HepG2 (cell line): ENCODE data around the gene LRRC8D. TPM values are rescaled to one million over a fixed set of nuclear protein-coding genes. Genes with fewer than 3 reads are reported as not detected.

ENCODE experiments used
- ELF1 ChIP-seq: sonication (generic); formaldehyde crosslinking; IDR thresholded peaks from 2 replicates; pipeline ENCODE4 v1.4.0; 2020; ENCODE audit warnings: missing genetic modification reagents
- GFI1 ChIP-seq: sonication (generic); formaldehyde crosslinking; IDR thresholded peaks from 2 replicates; pipeline ENCODE4 v1.5.0; 2020; ENCODE audit warnings: missing genetic modification reagents, mild to moderate bottlenecking, borderline replicate concordance
- RARA ChIP-seq: IDR thresholded peaks from 2 replicates; pipeline ENCODE4 v1.6.1; 2016; ENCODE audit warnings: missing genetic modification reagents, missing compliant biosample characterization
- SKI ChIP-seq: fragments of 450-650 bp; IDR thresholded peaks from one replicate; pipeline ENCODE4 v1.6.1; 2018; ENCODE audit warnings: mild to moderate bottlenecking; ENCODE audit not compliant: partially characterized antibody
- ZFP90 ChIP-seq: sonication (generic); formaldehyde crosslinking; IDR thresholded peaks from 2 replicates; pipeline ENCODE4 v1.8.0; 2022; ENCODE audit warnings: missing genetic modification reagents, mild to moderate bottlenecking, inconsistent platforms, borderline replicate concordance
- ZMYM4 ChIP-seq: sonication (generic); formaldehyde crosslinking; IDR thresholded peaks from 2 replicates; pipeline ENCODE4 v1.8.1; 2023; ENCODE audit warnings: mild to moderate bottlenecking, missing genetic modification reagents
- ZNF382 ChIP-seq: sonication (generic); formaldehyde crosslinking; IDR thresholded peaks from 2 replicates; pipeline ENCODE4 v1.5.0; 2020; ENCODE audit warnings: missing genetic modification reagents, mild to moderate bottlenecking, borderline replicate concordance
- ZNF567 ChIP-seq: sonication (generic); formaldehyde crosslinking; IDR thresholded peaks from 2 replicates; pipeline ENCODE4 v1.8.1; 2023; ENCODE audit warnings: mild to moderate bottlenecking, missing genetic modification reagents, borderline replicate concordance
- ZNF781 ChIP-seq: sonication (generic); formaldehyde crosslinking; IDR thresholded peaks from 2 replicates; pipeline ENCODE4 v1.5.1; 2020; ENCODE audit warnings: borderline replicate concordance, mild to moderate bottlenecking, missing genetic modification reagents; ENCODE audit errors: not compliant biosample characterization
- ZNF839 ChIP-seq: sonication (generic); formaldehyde crosslinking; IDR thresholded peaks from 2 replicates; pipeline ENCODE4 v1.4.0; 2020; ENCODE audit warnings: missing genetic modification reagents, mild to moderate bottlenecking, borderline replicate concordance
- polyA plus RNA-seq, 8 experiments: library from polyadenylated mRNA; depleted of rRNA in 3 of 8; stranded (reverse) in 7 of 8; unstranded in 1 of 8; fragments of >200 nt; fragmentation: Illumina TruSeq in 4 of 8; extraction: Trizol in 4 of 8; gene quantifications; 2 replicates each; pipeline versions ENCODE4 v1.2.1 to v1.2.3, GENCODE V29; 2011 to 2016; ENCODE audit warnings: low read depth in 4 of 8, missing spikeins in 1 of 8, mixed read lengths in 1 of 8; ENCODE audit not compliant: insufficient read depth in 1 of 8
- total RNA-seq, 5 experiments: library from RNA; depleted of rRNA; stranded (reverse); fragments of >200 nt; fragmentation: Illumina TruSeq; extraction: Trizol; gene quantifications; 2 replicates each; pipeline ENCODE4 v1.2.3, GENCODE V29; 2016; ENCODE audit warnings: low read depth in 1 of 5
- TF ChIP-seq, protein P1 (sequence below): sonication (generic); formaldehyde crosslinking; IDR thresholded peaks from 2 replicates; pipeline ENCODE4 v1.9.0; 2022; ENCODE audit warnings: missing genetic modification reagents, mild to moderate bottlenecking, borderline replicate concordance
- TF ChIP-seq, protein P2 (sequence below), 2 experiments: IDR thresholded peaks; 2 replicates each; pipeline ENCODE4 v1.6.1; 2011 to 2012; ENCODE audit warnings: low read length in 2 of 2, borderline replicate concordance in 1 of 2, low read depth in 1 of 2, mild to moderate bottlenecking in 1 of 2, moderate library complexity in 1 of 2
- TF ChIP-seq, protein P3 (sequence below): sonication (generic); formaldehyde crosslinking; IDR thresholded peaks from 2 replicates; pipeline ENCODE4 v1.5.1; 2020; ENCODE audit warnings: missing genetic modification reagents, mild to moderate bottlenecking, borderline replicate concordance
- TF ChIP-seq, protein P4 (sequence below): IDR thresholded peaks from 2 replicates; pipeline ENCODE4 v1.6.1; 2012; ENCODE audit warnings: low read depth, low read length, improper control_type of control experiment
- TF ChIP-seq, protein P5 (sequence below): sonication (generic); formaldehyde crosslinking; IDR thresholded peaks from 2 replicates; pipeline ENCODE4 v1.9.0; 2021; ENCODE audit warnings: missing genetic modification reagents, mild to moderate bottlenecking, borderline replicate concordance
- TF ChIP-seq, protein P6 (sequence below): sonication (generic); formaldehyde crosslinking; IDR thresholded peaks from 2 replicates; pipeline ENCODE4 v1.5.0; 2020; ENCODE audit warnings: missing genetic modification reagents

Gene LRRC8D
- total and polyA plus RNA-seq, 2 of the 13 experiments (the other 11 are each of a cell fraction or from before 2014, with no cell fraction given): 29.9 to 45.5 TPM

DNA sequence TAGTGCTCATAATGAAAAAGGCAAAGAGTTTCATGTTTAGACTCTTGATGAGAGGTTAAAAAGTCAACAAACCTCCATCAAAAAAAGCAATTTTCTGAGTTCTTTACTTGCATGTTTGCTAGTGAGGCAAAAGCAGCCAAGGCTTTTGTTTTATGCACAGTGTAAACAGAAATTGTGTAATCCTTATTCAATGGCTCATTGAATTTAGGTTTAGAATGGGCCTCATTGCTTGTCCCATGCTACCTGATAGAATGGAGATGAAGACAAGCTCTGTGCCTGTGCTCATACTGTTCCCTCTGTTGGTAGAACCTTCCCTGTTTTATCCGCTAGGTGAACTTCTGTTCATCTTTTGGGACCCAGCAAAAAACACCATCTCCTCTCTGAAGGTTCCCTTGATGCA lies 10.0 kb upstream of the LRRC8D start (continued):
- TF ChIP-seq, protein P1, sequence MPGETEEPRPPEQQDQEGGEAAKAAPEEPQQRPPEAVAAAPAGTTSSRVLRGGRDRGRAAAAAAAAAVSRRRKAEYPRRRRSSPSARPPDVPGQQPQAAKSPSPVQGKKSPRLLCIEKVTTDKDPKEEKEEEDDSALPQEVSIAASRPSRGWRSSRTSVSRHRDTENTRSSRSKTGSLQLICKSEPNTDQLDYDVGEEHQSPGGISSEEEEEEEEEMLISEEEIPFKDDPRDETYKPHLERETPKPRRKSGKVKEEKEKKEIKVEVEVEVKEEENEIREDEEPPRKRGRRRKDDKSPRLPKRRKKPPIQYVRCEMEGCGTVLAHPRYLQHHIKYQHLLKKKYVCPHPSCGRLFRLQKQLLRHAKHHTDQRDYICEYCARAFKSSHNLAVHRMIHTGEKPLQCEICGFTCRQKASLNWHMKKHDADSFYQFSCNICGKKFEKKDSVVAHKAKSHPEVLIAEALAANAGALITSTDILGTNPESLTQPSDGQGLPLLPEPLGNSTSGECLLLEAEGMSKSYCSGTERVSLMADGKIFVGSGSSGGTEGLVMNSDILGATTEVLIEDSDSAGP: no peak
- TF ChIP-seq GFI1 (CRISPR knock-in tag): no peak
- TF ChIP-seq ZFP90 (CRISPR knock-in tag): no peak
- TF ChIP-seq ELF1 (CRISPR knock-in tag): no peak
- no peak for TF ChIP-seq ZNF781 (CRISPR knock-in tag)
- TF ChIP-seq ZNF839 (CRISPR knock-in tag): no peak
- no peak for TF ChIP-seq ZNF567 (CRISPR knock-in tag)
- TF ChIP-seq, protein P2, sequence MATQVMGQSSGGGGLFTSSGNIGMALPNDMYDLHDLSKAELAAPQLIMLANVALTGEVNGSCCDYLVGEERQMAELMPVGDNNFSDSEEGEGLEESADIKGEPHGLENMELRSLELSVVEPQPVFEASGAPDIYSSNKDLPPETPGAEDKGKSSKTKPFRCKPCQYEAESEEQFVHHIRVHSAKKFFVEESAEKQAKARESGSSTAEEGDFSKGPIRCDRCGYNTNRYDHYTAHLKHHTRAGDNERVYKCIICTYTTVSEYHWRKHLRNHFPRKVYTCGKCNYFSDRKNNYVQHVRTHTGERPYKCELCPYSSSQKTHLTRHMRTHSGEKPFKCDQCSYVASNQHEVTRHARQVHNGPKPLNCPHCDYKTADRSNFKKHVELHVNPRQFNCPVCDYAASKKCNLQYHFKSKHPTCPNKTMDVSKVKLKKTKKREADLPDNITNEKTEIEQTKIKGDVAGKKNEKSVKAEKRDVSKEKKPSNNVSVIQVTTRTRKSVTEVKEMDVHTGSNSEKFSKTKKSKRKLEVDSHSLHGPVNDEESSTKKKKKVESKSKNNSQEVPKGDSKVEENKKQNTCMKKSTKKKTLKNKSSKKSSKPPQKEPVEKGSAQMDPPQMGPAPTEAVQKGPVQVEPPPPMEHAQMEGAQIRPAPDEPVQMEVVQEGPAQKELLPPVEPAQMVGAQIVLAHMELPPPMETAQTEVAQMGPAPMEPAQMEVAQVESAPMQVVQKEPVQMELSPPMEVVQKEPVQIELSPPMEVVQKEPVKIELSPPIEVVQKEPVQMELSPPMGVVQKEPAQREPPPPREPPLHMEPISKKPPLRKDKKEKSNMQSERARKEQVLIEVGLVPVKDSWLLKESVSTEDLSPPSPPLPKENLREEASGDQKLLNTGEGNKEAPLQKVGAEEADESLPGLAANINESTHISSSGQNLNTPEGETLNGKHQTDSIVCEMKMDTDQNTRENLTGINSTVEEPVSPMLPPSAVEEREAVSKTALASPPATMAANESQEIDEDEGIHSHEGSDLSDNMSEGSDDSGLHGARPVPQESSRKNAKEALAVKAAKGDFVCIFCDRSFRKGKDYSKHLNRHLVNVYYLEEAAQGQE (IDR thresholded peaks at IDR 0.05; ENCODE audit: borderline replicate concordance in 1 of 2, low read depth in 1 of 2, low read length in 2 of 2): no peak
- TF ChIP-seq, protein P3, sequence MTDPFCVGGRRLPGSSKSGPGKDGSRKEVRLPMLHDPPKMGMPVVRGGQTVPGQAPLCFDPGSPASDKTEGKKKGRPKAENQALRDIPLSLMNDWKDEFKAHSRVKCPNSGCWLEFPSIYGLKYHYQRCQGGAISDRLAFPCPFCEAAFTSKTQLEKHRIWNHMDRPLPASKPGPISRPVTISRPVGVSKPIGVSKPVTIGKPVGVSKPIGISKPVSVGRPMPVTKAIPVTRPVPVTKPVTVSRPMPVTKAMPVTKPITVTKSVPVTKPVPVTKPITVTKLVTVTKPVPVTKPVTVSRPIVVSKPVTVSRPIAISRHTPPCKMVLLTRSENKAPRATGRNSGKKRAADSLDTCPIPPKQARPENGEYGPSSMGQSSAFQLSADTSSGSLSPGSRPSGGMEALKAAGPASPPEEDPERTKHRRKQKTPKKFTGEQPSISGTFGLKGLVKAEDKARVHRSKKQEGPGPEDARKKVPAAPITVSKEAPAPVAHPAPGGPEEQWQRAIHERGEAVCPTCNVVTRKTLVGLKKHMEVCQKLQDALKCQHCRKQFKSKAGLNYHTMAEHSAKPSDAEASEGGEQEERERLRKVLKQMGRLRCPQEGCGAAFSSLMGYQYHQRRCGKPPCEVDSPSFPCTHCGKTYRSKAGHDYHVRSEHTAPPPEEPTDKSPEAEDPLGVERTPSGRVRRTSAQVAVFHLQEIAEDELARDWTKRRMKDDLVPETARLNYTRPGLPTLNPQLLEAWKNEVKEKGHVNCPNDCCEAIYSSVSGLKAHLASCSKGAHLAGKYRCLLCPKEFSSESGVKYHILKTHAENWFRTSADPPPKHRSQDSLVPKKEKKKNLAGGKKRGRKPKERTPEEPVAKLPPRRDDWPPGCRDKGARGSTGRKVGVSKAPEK (CRISPR knock-in tag): no peak
- TF ChIP-seq RARA (CRISPR knock-in tag): peak; percentile 68
- TF ChIP-seq, protein P4, sequence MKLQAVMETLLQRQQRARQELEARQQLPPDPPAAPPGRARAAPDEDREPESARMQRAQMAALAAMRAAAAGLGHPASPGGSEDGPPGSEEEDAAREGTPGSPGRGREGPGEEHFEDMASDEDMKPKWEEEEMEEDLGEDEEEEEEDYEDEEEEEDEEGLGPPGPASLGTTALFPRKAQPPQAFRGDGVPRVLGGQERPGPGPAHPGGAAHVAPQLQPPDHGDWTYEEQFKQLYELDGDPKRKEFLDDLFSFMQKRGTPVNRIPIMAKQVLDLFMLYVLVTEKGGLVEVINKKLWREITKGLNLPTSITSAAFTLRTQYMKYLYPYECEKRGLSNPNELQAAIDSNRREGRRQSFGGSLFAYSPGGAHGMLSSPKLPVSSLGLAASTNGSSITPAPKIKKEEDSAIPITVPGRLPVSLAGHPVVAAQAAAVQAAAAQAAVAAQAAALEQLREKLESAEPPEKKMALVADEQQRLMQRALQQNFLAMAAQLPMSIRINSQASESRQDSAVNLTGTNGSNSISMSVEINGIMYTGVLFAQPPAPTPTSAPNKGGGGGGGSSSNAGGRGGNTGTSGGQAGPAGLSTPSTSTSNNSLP: peak; percentile 47; the same call in 1 of the 2 replicates
- TF ChIP-seq, protein P5, sequence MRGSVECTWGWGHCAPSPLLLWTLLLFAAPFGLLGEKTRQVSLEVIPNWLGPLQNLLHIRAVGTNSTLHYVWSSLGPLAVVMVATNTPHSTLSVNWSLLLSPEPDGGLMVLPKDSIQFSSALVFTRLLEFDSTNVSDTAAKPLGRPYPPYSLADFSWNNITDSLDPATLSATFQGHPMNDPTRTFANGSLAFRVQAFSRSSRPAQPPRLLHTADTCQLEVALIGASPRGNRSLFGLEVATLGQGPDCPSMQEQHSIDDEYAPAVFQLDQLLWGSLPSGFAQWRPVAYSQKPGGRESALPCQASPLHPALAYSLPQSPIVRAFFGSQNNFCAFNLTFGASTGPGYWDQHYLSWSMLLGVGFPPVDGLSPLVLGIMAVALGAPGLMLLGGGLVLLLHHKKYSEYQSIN (CRISPR knock-in tag): no peak
- no peak; the same call in 1 of the 2 replicates for TF ChIP-seq ZMYM4 (CRISPR knock-in tag)
- no peak for TF ChIP-seq ZNF382 (CRISPR knock-in tag)
- TF ChIP-seq, protein P6, sequence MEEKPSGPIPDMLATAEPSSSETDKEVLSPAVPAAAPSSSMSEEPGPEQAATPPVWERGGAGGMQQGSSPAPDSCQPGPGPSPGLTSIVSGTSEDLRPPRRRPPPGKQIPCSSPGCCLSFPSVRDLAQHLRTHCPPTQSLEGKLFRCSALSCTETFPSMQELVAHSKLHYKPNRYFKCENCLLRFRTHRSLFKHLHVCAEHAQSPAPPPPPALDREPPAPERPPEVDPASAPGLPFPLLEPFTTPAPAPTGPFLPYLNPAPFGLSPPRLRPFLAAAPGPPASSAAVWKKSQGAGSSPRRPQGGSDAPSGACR (CRISPR knock-in tag): no peak
- TF ChIP-seq SKI: no peak
